Keratinocyte (primary cell): ENCODE measurements around the gene MICAL2. TPM values are rescaled to one million over a fixed set of nuclear protein-coding genes. Genes with fewer than 3 reads are reported as not detected.

Experiments
- DNase-seq: peaks from one replicate; pipeline ENCODE4 v3.0.0-alpha.2; 2011; ENCODE audit warnings: low read depth, missing footprints, low spot score
- FAIRE-seq: peaks from 2 replicates; lab custom pipeline; 2011; peaks lifted over from hg19 to GRCh38; lab: Jason Lieb, UNC
- H2AFZ ChIP-seq: 2 replicates; pipeline ENCODE4 v1.6.0; 2012; ENCODE audit warnings: low read length, control low read depth, inconsistent platforms; ENCODE audit not compliant: control insufficient read depth
- H3K27ac ChIP-seq: 2 replicates; pipeline ENCODE4 v1.5.1; 2011; ENCODE audit warnings: low read length; ENCODE audit not compliant: control insufficient read depth, insufficient read depth
- H3K27me3 ChIP-seq: 3 replicates; pipeline ENCODE4 v1.6.0; 2011; ENCODE audit warnings: low read length; ENCODE audit not compliant: control insufficient read depth, insufficient read depth; ENCODE audit errors: extremely low read depth
- H3K36me3 ChIP-seq, 2 experiments: 2 replicates in 1 of 2; 3 replicates in 1 of 2; pipeline ENCODE4 v1.5.1; 2011; ENCODE audit warnings: low read length in 2 of 2, mild to moderate bottlenecking in 1 of 2; ENCODE audit not compliant: control insufficient read depth in 2 of 2, insufficient read depth in 2 of 2; ENCODE audit errors: extremely low read depth in 1 of 2
- H3K4me1 ChIP-seq: 3 replicates; pipeline ENCODE4 v1.5.1; 2011; ENCODE audit warnings: low read length; ENCODE audit not compliant: control insufficient read depth, insufficient read depth; ENCODE audit errors: extremely low read depth
- H3K4me2 ChIP-seq: 3 replicates; pipeline ENCODE4 v1.6.0; 2011; ENCODE audit warnings: low read depth, low read length; ENCODE audit not compliant: control insufficient read depth, insufficient read depth; ENCODE audit errors: extremely low read depth
- H3K4me3 ChIP-seq, 3 experiments: fragments of 200-600 bp in 1 of 3; sonication (generic) in 1 of 3; 2 replicates in 2 of 3; 3 replicates in 1 of 3; pipeline ENCODE4 v1.5.1; 2011 to 2016; ENCODE audit warnings: low read length in 3 of 3, mild to moderate bottlenecking in 3 of 3, control low read depth in 2 of 3, inconsistent platforms in 1 of 3, low read depth in 1 of 3, mixed read lengths in 1 of 3, mixed run types in 1 of 3, moderate library complexity in 1 of 3; ENCODE audit not compliant: control insufficient read depth in 2 of 3, insufficient read depth in 2 of 3; ENCODE audit errors: extremely low read depth in 1 of 3
- H3K79me2 ChIP-seq: 2 replicates; pipeline ENCODE4 v1.6.0; 2012; ENCODE audit warnings: low read length; ENCODE audit not compliant: control insufficient read depth, insufficient read depth
- H3K9ac ChIP-seq: 3 replicates; pipeline ENCODE4 v1.6.0; 2011; ENCODE audit warnings: low read length; ENCODE audit not compliant: control insufficient read depth, insufficient read depth; ENCODE audit errors: extremely low read depth
- H3K9me1 ChIP-seq: 3 replicates; pipeline ENCODE4 v1.6.0; 2011; ENCODE audit warnings: low read length; ENCODE audit not compliant: control insufficient read depth, insufficient read depth; ENCODE audit errors: extremely low read depth
- H3K9me3 ChIP-seq: 2 replicates; pipeline ENCODE4 v1.5.1; 2012; ENCODE audit warnings: low read depth, low read length; ENCODE audit not compliant: control insufficient read depth
- H4K20me1 ChIP-seq: 3 replicates; pipeline ENCODE4 v1.6.0; 2011; ENCODE audit warnings: low read length; ENCODE audit not compliant: control insufficient read depth, insufficient read depth; ENCODE audit errors: extremely low read depth
- EZH2 ChIP-seq: IDR thresholded peaks from one replicate; pipeline ENCODE4 v1.6.1; 2012; ENCODE audit warnings: inconsistent platforms, mild to moderate bottlenecking, low read length, moderate library complexity
- dilution Hi-C: fragments of 300-500 bp; cut with MboI; formaldehyde crosslinking; loops from one replicate; pipeline ENCODE4 v1.7.0; 2020; ENCODE audit warnings: low sequenced_read_pairs; ENCODE audit not compliant: extremely low pct_ligation_motif_present
- polyA plus RNA-seq, 5 experiments: library from polyadenylated mRNA; depleted of rRNA in 3 of 5; stranded (reverse) in 3 of 5; stranded (forward) in 1 of 5; unstranded in 1 of 5; fragments of >200 nt; gene quantifications; 1 replicate in 1 of 5; 2 replicates in 3 of 5; 3 replicates in 1 of 5; pipeline versions ENCODE4 v1.2.1 to v1.2.3, GENCODE V29; 2011 to 2012; ENCODE audit warnings: missing spikeins in 2 of 5, low read depth in 1 of 5, low replicate concordance in 1 of 5
- TF ChIP-seq, protein P1 (sequence below), 3 experiments: IDR thresholded peaks in 1 of 3; conservative IDR thresholded peaks in 1 of 3; optimal IDR thresholded peaks in 1 of 3; 2 replicates in 2 of 3; 3 replicates in 1 of 3; pipeline versions ENCODE3 to v1.5.1; 2011; ENCODE audit warnings: low read length in 3 of 3, mild to moderate bottlenecking in 3 of 3, moderate library complexity in 2 of 3, control low read depth in 1 of 3, inconsistent platforms in 1 of 3; ENCODE audit not compliant: insufficient read depth in 2 of 3; ENCODE audit errors: extremely low read depth in 1 of 3

Gene MICAL2
- polyA plus RNA-seq, 1 donor (not counting 4 experiments of a cell fraction or from before 2014, with no cell fraction given): 83.9 TPM

DNA sequence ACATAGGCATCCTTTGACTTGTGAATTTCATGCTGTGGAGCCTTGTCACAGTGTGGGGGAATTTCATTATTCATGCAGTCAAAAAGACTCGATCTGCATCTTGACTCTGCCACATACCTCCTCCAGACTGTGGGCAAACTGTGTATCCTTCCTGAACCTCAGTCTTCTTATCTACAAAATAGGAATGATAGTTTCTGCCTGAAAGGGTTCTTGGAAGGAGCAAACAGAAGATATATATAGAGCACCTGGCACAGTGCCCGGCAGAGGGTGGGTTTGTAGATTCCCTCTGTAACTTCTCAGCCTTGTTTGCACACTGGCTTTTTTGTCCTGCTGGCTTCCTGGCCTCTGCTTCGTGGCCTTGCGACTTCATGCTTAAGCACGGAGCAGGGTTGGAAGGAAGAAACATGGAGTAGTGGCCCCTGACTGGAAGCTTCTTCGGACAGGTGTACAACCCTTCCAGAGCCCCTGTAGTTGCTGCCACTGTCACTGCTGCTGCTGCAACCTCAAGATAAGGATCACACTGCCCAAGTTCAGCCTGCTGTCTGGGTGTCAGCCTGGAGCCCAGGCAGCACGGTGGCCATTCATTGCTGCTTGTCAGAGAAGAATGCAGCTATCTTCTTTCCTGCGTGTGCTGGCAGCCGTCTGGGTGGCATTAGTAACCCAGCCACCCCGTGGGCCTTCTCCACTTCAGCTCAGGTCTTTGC, 106.4 kb downstream of the MICAL2 start:
- H3K4me1 ChIP-seq: peaks cover 21% of the 10 kb centered on the region
- no peaks in the 10 kb centered on the region for H3K27me3 ChIP-seq
- H3K4me2 ChIP-seq: no peak overlapping the region
- no peaks in the 10 kb centered on the region for H3K79me2 ChIP-seq
- TF ChIP-seq, protein P1, sequence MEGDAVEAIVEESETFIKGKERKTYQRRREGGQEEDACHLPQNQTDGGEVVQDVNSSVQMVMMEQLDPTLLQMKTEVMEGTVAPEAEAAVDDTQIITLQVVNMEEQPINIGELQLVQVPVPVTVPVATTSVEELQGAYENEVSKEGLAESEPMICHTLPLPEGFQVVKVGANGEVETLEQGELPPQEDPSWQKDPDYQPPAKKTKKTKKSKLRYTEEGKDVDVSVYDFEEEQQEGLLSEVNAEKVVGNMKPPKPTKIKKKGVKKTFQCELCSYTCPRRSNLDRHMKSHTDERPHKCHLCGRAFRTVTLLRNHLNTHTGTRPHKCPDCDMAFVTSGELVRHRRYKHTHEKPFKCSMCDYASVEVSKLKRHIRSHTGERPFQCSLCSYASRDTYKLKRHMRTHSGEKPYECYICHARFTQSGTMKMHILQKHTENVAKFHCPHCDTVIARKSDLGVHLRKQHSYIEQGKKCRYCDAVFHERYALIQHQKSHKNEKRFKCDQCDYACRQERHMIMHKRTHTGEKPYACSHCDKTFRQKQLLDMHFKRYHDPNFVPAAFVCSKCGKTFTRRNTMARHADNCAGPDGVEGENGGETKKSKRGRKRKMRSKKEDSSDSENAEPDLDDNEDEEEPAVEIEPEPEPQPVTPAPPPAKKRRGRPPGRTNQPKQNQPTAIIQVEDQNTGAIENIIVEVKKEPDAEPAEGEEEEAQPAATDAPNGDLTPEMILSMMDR (optimal IDR thresholded peaks at IDR 0.05 in 1 of 3, IDR thresholded peaks at IDR 0.05 in 1 of 3, conservative IDR thresholded peaks at IDR 0.05 in 1 of 3; ENCODE audit: extremely low read depth in 1 of 3, insufficient read depth in 2 of 3, low read length in 3 of 3): no peak
- TF ChIP-seq EZH2: no peak
- H4K20me1 ChIP-seq: no peaks in the 10 kb centered on the region
- H3K9me3 ChIP-seq: no peaks in the 10 kb centered on the region
- H3K27ac ChIP-seq: no peak overlapping the region
- H3K9me1 ChIP-seq: no peaks in the 10 kb centered on the region
- no peak overlapping the region for H3K9ac ChIP-seq
- dilution Hi-C loops: no loop called here
- FAIRE-seq (no peak), DNase-seq (no peak)
- peaks cover 76 to 82% of the 10 kb centered on the region in 2 experiments for H3K36me3 ChIP-seq
- H2AFZ ChIP-seq: no peak overlapping the region
- H3K4me3 ChIP-seq: no peak overlapping the region

DNA sequence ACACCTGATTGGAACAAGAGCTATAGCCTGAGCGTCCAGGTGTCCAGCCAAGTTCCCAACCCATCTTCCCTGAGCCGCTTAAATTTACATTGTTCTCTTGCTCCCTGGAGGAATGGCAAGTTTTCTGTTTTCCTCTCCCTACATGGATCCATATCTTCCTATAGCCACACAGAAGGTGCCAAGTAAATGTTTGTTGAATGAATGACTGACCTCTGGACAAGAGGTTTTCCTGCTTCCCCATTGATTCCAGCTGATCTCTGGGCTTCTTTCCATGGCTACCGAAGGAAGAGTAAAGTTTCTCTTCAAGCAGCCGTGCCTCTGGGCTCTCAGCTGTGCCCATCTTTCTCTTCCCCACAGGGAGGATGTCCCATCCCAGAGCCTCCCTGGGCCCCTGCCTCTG, 107.5 kb downstream of the MICAL2 start:
- Histone ChIP-seq H4K20me1 (no peaks in the 10 kb centered on the region), H3K9me1 (no peaks in the 10 kb centered on the region), H3K9me3 (no peaks in the 10 kb centered on the region), H3K9ac (no peak overlapping the region), H3K27ac (no peak overlapping the region), H3K4me1 (peaks cover 15% of the 10 kb centered on the region), H2AFZ (no peak overlapping the region), H3K4me3 (no peak overlapping the region), H3K27me3 (no peaks in the 10 kb centered on the region), H3K4me2 (no peak overlapping the region), H3K79me2 (no peaks in the 10 kb centered on the region), H3K36me3 (peaks cover 79 to 83% of the 10 kb centered on the region in 2 experiments)
- FAIRE-seq (no peak), DNase-seq (no peak)
- TF ChIP-seq EZH2: no peak
- TF ChIP-seq, protein P1 (optimal IDR thresholded peaks at IDR 0.05 in 1 of 3, IDR thresholded peaks at IDR 0.05 in 1 of 3, conservative IDR thresholded peaks at IDR 0.05 in 1 of 3; ENCODE audit: extremely low read depth in 1 of 3, insufficient read depth in 2 of 3, low read length in 3 of 3): no peak
- dilution Hi-C loops: no loop called here
